Stomach (tissue), 9 donors: Measurements from ENCODE around the gene BDKRB1. TPM values are rescaled to one million over a fixed set of nuclear protein-coding genes. Genes with fewer than 3 reads are reported as not detected.

ENCODE experiments used
- DNase-seq, 2 donors: peaks; one replicate each; pipeline versions ENCODE4 v3.0.0 to v3.0.0-alpha.2; 2013 to 2019
- H3K27ac ChIP-seq, 5 donors: fragments of 200-600 bp in 4 of 5; sonication (generic) in 4 of 5; one replicate each; pipeline ENCODE4 v1.5.1; 2013 to 2019; ENCODE audit warnings: mild to moderate bottlenecking in 1 of 5, moderate library complexity in 1 of 5
- H3K27me3 ChIP-seq, 3 donors: fragments of 200-600 bp; sonication (generic); one replicate each; pipeline ENCODE4 v1.5.1; 2017 to 2019; ENCODE audit warnings: mixed run types in 1 of 3
- H3K36me3 ChIP-seq, 4 donors: fragments of 200-600 bp; sonication (generic); 1 replicate in 3 of 4; 2 replicates in 1 of 4; pipeline ENCODE4 v1.5.1; 2016 to 2019
- H3K4me1 ChIP-seq, 4 donors: fragments of 200-600 bp; sonication (generic); one replicate each; pipeline ENCODE4 v1.5.1; 2016 to 2019
- H3K4me3 ChIP-seq, 4 donors: fragments of 200-600 bp; sonication (generic) in 3 of 4; one replicate each; pipeline ENCODE4 v1.5.1; 2016 to 2019; ENCODE audit warnings: mild to moderate bottlenecking in 1 of 4
- H3K9me3 ChIP-seq, 4 donors: fragments of 200-600 bp; sonication (generic); one replicate each; pipeline ENCODE4 v1.5.1; 2016 to 2019
- EP300 ChIP-seq: sonication (generic); formaldehyde crosslinking; IDR thresholded peaks from one replicate; pipeline ENCODE4 v1.6.1; 2017; ENCODE audit warnings: antibody characterized with exemption
- POLR2A ChIP-seq, 4 donors: fragments of 450-650 bp; IDR thresholded peaks; one replicate each; pipeline ENCODE4 v1.6.1; 2016; ENCODE audit warnings: antibody characterized with exemption in 4 of 4, control low read depth in 2 of 4, mild to moderate bottlenecking in 1 of 4, moderate library complexity in 1 of 4
- POLR2AphosphoS5 ChIP-seq, 3 donors: sonication (generic); formaldehyde crosslinking; IDR thresholded peaks; one replicate each; pipeline ENCODE4 v1.6.1; 2016; ENCODE audit warnings: antibody characterized with exemption in 3 of 3
- WGBS, 5 donors: extraction: QIAGEN DNeasy Blood & Tissue Kit in 3 of 5; methylation state at CpG; one replicate each; pipeline versions ENCODE4 v1.1.5 to v1.1.7; 2013 to 2018; 5-methylcytosine and 5-hydroxymethylcytosine counted together
- intact Hi-C: fragments of 100-400 bp; cut with DNase I; formaldehyde crosslinking; loops from one replicate; pipeline ENCODE4 v1.15.1; 2023; ENCODE audit warnings: low total_unique reads
- polyA plus RNA-seq, 3 donors: library from polyadenylated mRNA; stranded (reverse); fragments of 200-250 nt; gene quantifications; one replicate each; pipeline ENCODE4 v1.2.3, GENCODE V29; 2013
- total RNA-seq, 5 donors: library from RNA; depleted of rRNA; stranded (reverse); fragments of >200 nt; gene quantifications; one replicate each; pipeline versions ENCODE4 v1.1.0 to v1.2.3, GENCODE V29; 2014 to 2016
- TF ChIP-seq, protein P1 (sequence below), 7 experiments: fragments of 450-650 bp in 4 of 7; fragments of 200-600 bp in 3 of 7; sonication (generic) in 3 of 7; IDR thresholded peaks; one replicate each; pipeline ENCODE4 v1.5.1; 2016 to 2019; ENCODE audit warnings: antibody characterized with exemption in 7 of 7, control low read depth in 2 of 7, mild to moderate bottlenecking in 1 of 7
- donor health status: healthy with polysubstance abuse.
- donor health status: Bipolar disorder and iron deficiency.
- donor health status: healthy.

Gene BDKRB1
- total and polyA plus RNA-seq, 8 donors = 0.92 to 7.1 (median 4.2) TPM; not detected in 3

DNA sequence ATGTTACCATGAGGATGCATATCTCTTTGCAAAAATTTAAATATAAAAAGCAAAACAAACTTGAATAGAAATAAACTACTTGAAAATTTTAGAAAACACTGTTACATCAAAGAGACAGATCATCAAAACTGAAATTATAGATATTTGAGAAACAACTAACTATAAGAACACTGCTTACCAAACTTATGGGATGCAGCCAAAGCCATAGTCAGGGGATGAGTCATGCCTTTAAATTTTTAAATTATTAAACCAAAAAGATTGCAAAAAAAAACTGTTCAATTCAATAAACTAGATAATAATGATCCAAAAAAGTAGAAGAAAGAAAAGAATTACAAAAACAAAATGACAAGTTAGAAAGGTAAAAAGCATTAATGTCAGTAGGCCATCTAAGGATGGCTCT, 43.9 kb upstream of the BDKRB1 start:
- intact Hi-C loops = no loop called here
- TF ChIP-seq POLR2A (IDR thresholded peaks at IDR 0.05) = no peak
- TF ChIP-seq EP300 = no peak
- TF ChIP-seq, protein P1, sequence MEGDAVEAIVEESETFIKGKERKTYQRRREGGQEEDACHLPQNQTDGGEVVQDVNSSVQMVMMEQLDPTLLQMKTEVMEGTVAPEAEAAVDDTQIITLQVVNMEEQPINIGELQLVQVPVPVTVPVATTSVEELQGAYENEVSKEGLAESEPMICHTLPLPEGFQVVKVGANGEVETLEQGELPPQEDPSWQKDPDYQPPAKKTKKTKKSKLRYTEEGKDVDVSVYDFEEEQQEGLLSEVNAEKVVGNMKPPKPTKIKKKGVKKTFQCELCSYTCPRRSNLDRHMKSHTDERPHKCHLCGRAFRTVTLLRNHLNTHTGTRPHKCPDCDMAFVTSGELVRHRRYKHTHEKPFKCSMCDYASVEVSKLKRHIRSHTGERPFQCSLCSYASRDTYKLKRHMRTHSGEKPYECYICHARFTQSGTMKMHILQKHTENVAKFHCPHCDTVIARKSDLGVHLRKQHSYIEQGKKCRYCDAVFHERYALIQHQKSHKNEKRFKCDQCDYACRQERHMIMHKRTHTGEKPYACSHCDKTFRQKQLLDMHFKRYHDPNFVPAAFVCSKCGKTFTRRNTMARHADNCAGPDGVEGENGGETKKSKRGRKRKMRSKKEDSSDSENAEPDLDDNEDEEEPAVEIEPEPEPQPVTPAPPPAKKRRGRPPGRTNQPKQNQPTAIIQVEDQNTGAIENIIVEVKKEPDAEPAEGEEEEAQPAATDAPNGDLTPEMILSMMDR (IDR thresholded peaks at IDR 0.05) = no peak
- TF ChIP-seq POLR2AphosphoS5 (IDR thresholded peaks at IDR 0.05) = no peak
- Histone ChIP-seq H3K27ac (no peak overlapping the region), H3K36me3 (peaks cover 0 to 5% (median 0%) of the 10 kb centered on the region in 4 donors), H3K9me3 (peaks cover 0 to 16% (median 8%) of the 10 kb centered on the region in 4 donors), H3K4me1 (no peaks in the 10 kb centered on the region), H3K4me3 (no peak overlapping the region), H3K27me3 (no peaks in the 10 kb centered on the region)
- no peak for DNase-seq

DNA sequence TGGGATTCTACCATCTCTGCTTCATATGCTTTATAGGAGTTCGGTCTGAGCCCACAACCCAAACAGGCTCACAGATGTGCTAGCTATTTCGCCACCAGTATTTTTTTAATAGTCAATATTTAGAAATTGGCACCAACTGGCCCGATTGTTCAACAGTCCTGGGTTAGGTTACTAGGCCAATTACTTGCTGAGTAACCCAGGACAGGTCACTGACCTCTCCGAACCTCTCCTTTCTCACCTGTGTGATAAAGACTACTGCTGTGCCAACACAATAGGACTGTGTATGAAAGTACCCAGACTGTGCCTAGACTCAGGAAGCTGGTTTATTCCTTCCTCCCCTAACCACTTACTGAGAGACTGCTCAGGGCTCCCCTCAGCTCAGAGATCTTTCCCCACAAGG, 43.1 kb upstream of the BDKRB1 start:
- intact Hi-C loops = no loop called here
- TF ChIP-seq POLR2A (IDR thresholded peaks at IDR 0.05) (no peak), EP300 (no peak), POLR2AphosphoS5 (IDR thresholded peaks at IDR 0.05) (no peak)
- TF ChIP-seq, protein P1 (IDR thresholded peaks at IDR 0.05) = no peak
- H3K4me1 ChIP-seq = no peaks in the 10 kb centered on the region
- no peak for DNase-seq
- H3K27ac ChIP-seq = no peak overlapping the region
- WGBS, 5 donors = 81 to 89% (median 88%) methylated on average over 4 of the region's 4 CpGs
- H3K36me3 ChIP-seq = peaks cover 0 to 5% (median 0%) of the 10 kb centered on the region in 4 donors
- no peak overlapping the region for H3K4me3 ChIP-seq
- H3K9me3 ChIP-seq = peaks cover 0 to 16% (median 8%) of the 10 kb centered on the region in 4 donors
- no peaks in the 10 kb centered on the region for H3K27me3 ChIP-seq

DNA sequence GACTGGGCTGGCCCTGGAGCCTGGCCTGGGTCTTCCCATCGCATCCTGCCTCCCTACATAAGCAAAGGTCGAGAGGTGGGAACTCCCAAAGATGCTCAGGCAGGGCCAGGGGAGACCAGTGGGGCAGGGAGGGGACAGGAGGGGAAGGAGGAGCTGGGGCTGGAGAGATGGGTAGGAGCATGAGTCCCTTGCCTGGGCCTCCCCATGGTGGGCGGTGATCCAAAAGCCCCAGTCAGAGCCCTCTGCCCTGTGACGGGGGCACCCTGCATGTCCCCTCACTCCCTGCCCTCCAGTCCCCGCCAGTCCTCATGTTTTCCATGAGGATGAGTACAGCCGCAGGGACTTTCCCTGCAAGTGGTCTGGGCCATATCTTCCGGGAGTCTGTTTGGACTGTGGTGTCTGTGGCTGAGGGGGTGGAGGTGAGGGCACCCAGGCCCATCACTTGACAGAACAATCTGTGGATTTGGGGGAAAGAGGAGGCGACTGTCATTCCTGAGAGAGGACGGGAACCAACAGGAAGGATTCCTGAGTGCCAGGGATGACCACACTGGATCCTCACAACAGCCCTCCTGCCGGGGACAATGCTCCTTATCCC, 42.0 kb upstream of the BDKRB1 start:
- H3K4me3 ChIP-seq = no peak overlapping the region
- H3K27me3 ChIP-seq = peaks cover 0 to under 1% (median 0%) of the 10 kb centered on the region in 3 donors
- no peak for DNase-seq
- H3K36me3 ChIP-seq = peaks cover 0 to 5% (median 0%) of the 10 kb centered on the region in 4 donors
- TF ChIP-seq POLR2A (IDR thresholded peaks at IDR 0.05) (no peak), EP300 (no peak), POLR2AphosphoS5 (IDR thresholded peaks at IDR 0.05) (no peak)
- TF ChIP-seq, protein P1 (IDR thresholded peaks at IDR 0.05) = no peak
- H3K9me3 ChIP-seq = peaks cover 0 to 16% (median 8%) of the 10 kb centered on the region in 4 donors
- intact Hi-C loops = no loop called here
- no peaks in the 10 kb centered on the region for H3K4me1 ChIP-seq
- H3K27ac ChIP-seq = no peak overlapping the region
- WGBS, 5 donors = 75 to 84% (median 79%) methylated on average over 9 to 10 of the region's 10 CpGs

DNA sequence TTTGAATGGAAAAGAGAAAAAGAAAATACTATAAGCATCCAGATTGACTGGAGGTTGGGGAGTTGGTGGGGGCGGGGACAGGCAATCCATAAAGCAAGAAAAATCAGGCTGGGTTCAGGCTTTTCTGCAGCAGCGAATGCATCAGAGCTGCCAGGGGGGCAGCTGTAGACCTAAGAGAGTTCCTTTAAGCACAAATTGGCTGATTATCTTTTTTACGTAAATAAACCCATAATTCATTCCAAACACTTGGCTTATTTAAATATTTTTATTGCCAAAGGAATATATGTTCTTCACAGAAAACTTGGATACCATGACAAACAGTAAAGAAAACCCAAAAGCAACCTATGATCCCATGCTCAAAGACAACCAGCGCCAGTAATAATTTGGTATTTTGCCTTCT, 41.2 kb upstream of the BDKRB1 start:
- Histone ChIP-seq H3K27me3 (peaks cover 0 to 3% (median 0%) of the 10 kb centered on the region in 3 donors), H3K4me3 (no peak overlapping the region), H3K36me3 (peaks cover 0 to 5% (median 0%) of the 10 kb centered on the region in 4 donors), H3K9me3 (peaks cover 0 to 16% (median 8%) of the 10 kb centered on the region in 4 donors), H3K4me1 (no peaks in the 10 kb centered on the region), H3K27ac (no peak overlapping the region)
- TF ChIP-seq EP300 = no peak
- no peak for TF ChIP-seq POLR2A (IDR thresholded peaks at IDR 0.05)
- TF ChIP-seq, protein P1 (IDR thresholded peaks at IDR 0.05) = no peak
- no peak for TF ChIP-seq POLR2AphosphoS5 (IDR thresholded peaks at IDR 0.05)
- DNase-seq = no peak
- intact Hi-C loops = no loop called here
- 73 to 79% (median 75%) methylated on average over 4 of the region's 4 CpGs for WGBS, 5 donors
